Hippocampal formation (tissue), 2 donors: ENCODE results near the gene TRAF2.
"Not testable (repeated sequence)": the region's sequence is repeated elsewhere in the genome, so short reads cannot be mapped to it uniquely, and the experiment has no call there.

Experiments used
- DNase-seq, 2 donors: peaks; one replicate each; lab custom pipeline; 2025; lab: John Stamatoyannopoulos, UW

The TRAF2 gene, protein sequence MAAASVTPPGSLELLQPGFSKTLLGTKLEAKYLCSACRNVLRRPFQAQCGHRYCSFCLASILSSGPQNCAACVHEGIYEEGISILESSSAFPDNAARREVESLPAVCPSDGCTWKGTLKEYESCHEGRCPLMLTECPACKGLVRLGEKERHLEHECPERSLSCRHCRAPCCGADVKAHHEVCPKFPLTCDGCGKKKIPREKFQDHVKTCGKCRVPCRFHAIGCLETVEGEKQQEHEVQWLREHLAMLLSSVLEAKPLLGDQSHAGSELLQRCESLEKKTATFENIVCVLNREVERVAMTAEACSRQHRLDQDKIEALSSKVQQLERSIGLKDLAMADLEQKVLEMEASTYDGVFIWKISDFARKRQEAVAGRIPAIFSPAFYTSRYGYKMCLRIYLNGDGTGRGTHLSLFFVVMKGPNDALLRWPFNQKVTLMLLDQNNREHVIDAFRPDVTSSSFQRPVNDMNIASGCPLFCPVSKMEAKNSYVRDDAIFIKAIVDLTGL

DNA sequence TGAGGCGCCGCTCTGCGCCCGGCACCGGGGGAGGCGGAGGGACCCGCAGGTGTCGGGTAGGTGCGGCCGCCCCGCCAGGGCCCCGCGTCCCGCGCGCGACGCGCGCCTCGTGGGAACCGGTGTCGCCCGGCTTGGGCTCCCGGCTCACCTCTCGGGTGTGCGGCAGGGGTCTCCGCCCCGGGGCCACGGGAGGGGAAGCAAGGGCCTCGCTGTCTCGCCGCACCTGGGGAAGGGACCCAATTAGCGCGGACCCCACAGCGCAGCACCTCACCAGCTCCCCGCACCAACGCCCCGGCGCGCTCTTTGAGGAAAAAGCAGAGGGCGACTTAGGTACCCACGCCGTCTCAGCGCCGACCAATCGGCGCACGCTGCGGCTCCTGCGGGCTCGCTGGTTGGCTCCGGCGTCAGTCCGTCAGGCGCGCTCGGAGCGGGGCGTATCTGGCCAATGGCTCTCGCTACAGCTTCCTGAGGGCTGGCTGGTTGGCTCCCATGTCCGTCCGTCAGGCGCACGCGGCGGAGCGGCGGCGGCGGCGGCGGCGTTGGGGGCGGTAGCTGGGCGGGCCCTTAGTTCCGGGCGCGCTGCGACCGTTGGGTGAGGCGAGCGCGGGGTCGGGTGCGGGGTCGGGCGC is at the start of gene TRAF2:
TSS of gene TRAF2 (plus strand) at position 567 of the 629 bp plus-strand sequence. CDS start 12,225 bp downstream, outside the sequence.
- DNase-seq = peak; percentile 93 to 95

DNA sequence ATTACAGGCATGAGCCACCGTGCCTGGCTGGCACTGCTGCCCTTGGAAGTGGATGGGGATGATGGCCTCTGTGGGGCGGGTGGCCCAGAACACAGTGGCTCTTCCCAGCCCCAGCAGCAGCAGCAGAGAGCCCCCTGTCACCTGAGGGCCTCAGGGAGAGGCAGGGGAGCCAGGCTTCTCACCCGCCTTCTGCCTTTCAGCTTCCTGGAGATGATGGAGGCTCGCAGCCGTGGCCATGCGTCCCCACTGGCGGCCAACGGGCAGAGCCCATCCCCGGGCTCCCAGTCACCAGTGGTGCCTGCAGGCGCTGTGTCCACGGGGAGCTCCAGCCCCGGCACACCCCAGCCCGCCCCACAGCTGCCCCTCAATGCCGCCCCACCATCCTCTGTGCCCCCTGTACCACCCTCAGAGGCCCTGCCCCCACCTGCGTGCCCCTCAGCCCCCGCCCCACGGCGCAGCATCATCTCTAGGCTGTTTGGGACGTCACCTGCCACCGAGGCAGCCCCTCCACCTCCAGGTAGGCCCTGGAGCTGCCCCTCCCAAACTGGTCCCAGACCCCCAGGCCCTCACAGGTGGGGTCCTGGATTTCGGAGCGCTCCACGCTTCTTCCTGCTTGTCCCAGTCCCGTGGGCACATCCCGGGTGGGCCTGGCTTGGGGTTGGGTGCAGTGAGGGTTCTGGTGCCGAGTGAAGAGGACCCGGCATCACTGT is 49.0 kb upstream of the TRAF2 start:
- no peak for DNase-seq

DNA sequence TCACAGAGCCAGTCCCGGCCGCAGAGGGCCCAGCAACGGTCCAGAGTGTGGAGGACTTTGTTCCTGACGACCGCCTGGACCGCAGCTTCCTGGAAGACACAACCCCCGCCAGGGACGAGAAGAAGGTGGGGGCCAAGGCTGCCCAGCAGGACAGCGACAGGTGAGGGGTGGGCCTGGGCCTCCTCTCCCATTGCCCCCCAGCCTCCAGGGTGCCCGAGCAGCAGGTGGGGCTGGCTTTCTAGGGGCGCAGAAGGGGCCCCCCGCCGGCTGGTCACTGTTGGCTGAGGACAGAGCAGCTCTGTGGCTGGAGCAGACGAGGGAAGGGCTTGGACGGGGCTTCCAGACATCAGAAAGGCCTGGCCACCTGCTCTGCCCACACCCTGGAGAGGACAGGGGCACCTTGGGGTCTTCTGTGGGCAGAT is 48.4 kb upstream of the TRAF2 start:
- DNase-seq = not testable (repeated sequence)

DNA sequence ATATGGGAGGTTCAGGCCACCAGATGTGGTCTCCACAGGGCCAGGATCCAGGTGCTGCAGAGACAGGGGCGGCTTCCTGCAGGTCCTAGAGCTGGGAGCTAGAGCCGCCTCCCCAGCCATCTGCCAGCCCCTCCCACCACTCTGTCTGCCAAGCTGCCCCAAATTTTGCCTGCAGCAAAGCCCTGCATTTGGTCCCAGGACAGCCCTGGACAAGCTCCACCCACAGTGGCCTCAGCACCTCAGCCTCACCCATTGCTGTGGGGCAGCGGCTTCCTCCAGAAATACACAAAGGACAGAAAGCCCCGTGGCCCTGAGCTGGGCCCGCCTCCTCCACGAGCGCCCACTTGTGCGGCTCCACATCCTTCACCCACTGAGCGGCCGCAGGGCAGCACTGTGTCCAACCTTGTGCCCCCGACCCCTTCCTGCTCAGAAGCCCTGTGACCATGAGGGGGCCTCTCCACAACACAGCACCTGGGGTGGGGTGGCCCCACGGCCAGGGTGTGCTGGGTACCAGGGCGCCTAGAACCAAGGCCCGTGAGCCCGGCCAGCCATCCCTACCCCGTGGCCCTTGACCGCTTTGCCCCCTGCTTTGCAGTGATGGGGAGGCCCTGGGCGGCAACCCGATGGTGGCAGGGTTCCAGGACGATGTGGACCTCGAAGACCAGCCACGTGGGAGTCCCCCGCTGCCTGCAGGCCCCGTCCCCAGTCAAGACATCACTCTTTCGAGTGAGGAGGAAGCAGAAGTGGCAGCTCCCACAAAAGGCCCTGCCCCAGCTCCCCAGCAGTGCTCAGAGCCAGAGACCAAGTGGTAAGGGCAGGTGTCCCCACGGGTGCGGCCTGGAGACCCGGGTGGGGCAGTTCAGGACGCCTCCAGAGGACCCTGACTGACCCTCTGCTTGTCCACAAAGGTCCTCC is 47.7 kb upstream of the TRAF2 start:
- no peak for DNase-seq

DNA sequence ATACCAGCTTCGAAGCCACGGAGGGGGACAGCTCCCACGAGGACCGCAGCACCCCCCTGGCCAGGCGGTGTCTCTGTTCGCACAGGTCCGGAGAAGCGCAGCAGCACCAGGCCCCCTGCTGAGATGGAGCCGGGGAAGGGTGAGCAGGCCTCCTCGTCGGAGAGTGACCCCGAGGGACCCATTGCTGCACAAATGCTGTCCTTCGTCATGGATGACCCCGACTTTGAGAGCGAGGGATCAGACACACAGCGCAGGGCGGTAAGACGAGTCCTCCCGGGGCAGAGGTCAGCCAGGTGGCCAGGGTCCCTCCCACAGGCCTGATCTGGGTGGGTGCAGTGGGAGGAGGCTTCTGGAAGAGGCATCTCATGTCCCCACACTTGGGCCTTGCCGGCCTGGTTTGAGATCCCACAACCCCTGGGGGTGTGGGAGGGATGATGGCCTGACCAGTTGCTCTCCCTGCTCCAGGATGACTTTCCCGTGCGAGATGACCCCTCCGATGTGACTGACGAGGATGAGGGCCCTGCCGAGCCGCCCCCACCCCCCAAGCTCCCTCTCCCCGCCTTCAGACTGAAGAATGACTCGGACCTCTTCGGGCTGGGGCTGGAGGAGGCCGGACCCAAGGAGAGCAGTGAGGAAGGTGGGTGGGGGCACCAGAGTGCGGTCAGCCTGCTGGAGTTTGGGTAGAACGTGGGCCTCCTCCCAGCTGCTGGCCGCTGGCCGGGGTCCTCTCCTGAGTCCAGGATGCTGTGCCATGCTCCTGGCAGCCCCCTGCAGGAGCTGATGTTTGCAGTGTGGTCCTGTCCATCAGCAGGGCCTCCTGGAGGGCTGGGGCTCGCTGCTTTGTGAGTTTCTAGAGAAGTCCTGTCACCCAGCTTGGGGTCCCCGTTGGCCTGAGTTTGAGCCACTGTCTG is 46.8 kb upstream of the TRAF2 start:
- DNase-seq = no peak

DNA sequence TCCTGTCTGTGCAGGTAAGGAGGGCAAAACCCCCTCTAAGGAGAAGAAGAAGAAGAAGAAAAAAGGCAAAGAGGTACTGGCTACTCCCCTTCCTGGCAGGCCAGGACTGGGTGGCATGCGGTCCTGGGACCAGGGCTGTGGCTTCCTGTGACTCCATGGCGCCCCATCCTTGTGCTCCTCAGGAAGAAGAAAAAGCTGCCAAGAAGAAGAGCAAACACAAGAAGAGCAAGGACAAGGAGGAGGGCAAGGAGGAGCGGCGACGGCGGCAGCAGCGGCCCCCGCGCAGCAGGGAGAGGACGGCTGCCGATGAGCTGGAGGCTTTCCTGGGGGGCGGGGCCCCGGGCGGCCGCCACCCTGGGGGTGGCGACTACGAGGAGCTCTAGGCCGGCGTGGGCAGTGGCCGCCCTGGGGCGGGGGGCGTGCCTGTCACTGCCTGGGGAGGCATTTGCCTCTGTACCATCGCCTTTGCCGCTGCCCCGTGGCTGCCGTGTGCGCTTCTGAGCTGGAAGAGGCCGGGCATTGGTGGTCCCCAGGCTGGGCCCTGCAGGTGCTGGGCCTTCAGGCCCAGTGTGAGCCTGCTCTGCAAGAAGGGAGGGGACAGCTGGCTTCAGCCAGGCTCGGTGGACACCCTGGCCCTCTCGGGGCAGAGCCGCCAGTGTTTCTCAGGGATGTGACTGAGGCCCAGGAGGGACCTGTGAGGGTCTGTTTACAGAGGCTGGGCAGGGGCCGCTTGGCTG is 46.0 kb upstream of the TRAF2 start:
- no peak for DNase-seq

DNA sequence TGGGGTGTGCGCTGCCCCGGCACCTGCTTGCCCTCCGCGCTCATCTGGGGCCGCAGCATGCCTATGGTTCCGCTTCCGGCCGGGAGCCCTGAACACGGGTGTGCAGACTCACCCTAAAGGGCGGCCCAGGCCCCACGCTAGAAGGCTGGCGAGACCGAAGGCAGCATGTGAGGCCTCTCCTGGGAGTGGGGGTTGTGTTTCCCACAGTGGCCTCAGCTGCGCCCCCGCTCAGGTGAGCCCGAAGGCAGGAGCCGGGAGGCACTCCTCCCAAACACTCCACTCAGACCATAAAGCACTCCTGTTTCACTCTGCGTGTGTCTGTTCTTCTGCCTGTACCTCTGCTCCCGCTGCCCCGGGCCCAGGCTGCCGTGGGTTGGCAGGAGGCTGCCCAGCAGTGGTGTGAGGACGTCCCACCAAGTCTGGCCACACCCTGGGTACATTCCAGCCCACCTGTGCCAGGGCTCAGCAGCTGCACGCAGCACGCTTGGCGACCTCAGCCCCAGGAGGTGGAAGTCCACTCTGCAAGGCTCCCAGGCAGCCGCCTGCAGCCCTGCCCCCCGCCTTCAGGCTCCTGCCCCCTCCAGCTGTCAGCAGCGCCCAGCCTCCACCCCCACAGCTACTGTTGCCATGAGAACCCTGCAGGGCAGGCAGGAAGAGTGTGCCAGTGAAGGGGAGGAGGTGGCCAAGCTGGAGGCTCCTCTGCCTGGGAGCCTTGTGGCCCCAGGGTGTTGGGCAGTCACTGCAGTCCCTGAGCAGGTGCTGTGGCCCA is 45.3 kb upstream of the TRAF2 start:
- DNase-seq = peak; percentile 63 to 76

DNA sequence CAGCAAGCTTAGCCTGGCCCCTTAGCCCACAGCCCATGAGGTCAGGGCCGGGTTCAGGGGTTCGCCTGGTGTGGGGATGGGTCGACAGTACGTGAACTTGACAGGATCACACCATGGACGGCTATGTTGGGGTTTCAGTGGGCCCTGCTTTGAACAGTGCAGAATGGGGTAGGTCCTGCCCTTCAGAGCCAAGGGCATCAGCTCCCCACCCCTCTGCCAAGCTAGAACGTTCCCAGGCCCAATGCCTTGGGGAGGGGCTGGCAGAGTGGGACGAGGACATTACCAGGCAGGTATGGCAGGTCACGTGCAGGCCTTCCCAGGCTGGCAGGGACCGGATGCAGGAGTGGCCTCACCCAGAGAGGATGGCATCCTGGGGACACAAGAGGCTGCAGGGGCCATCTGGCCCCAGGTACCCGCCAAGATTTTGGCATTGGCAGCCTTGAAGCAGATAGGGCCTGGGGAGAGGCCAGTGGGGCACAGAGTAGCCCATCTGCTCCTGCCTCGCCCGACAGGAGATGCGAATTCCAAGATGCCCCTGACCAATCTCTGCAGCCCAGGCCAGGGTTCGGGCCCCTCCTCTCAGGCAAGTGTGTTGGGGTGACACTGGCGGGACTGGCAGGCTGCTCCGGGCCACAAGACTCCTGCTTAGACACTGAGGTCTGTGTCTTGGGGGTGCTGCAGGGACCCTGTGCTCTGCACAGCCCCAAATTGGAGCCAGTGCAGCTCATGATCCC is 44.5 kb upstream of the TRAF2 start:
- DNase-seq = not testable (repeated sequence)

DNA sequence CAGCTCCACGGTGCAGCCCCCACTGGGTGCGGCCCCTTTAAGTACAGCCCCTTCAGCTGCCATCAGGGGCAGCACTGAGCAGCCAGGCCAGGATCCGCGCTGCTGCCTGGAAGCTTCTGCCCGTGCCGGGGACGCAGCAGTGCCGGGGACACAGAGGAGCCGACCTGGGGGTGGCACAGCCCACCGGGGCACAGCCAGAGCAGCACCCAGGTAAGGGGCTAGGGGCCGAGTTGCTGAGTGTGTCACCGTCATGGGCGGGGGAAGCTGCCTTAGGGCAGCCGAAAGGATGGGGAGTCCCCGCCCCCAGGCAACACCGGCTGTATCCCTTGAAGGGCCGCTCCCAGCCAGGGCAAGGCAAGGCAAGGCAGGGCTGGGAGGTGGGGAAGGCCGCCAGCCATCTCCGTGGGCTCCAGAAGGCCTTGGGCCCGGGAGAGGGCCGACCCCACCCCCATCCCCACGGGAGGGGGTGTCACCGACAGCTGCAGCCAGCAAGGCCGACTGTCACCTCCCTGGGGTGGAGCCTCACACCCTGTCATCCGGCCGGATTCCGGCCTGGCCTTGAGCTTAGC is 43.9 kb upstream of the TRAF2 start, which contains the start of gene AJM1:
TSS of gene AJM1 (plus strand) at position 99 of the 569 bp plus-strand sequence. CDS start 1,937 bp downstream, outside the sequence.
- peak; percentile 68 to 72 for DNase-seq

DNA sequence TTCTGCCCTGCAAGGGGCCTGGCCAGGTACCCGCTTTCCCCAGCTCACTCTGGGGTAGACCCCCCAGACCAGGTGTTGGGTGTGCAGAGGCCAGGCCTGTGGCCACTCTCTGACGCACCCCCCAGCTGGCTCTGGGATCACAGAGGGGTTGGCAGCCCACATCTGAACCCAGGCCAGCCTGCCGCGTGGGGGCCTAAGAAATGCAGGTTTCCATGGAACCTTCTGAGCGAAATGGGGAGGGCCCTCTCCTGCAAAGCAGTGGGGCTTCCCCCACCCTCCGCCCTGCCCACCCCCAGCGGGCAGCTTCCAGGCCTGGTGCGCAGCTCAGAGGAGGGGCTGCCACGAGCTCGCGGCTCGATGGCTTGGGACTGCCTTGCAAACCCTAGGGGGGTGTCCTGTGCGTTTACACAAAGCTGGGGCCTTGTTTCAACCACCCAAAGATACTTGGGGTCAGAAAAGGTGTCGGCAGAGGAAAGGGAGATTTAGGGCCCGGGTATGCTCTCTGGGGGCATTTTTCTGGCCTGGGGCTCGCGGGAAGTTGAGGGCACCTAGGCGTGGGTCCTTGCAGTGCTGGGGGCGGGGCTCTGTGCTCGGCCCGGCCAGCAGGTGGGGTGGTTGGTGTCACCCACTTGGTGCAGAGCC is 43.0 kb upstream of the TRAF2 start:
- DNase-seq = peak in 1 of 2 donors; percentile 47

DNA sequence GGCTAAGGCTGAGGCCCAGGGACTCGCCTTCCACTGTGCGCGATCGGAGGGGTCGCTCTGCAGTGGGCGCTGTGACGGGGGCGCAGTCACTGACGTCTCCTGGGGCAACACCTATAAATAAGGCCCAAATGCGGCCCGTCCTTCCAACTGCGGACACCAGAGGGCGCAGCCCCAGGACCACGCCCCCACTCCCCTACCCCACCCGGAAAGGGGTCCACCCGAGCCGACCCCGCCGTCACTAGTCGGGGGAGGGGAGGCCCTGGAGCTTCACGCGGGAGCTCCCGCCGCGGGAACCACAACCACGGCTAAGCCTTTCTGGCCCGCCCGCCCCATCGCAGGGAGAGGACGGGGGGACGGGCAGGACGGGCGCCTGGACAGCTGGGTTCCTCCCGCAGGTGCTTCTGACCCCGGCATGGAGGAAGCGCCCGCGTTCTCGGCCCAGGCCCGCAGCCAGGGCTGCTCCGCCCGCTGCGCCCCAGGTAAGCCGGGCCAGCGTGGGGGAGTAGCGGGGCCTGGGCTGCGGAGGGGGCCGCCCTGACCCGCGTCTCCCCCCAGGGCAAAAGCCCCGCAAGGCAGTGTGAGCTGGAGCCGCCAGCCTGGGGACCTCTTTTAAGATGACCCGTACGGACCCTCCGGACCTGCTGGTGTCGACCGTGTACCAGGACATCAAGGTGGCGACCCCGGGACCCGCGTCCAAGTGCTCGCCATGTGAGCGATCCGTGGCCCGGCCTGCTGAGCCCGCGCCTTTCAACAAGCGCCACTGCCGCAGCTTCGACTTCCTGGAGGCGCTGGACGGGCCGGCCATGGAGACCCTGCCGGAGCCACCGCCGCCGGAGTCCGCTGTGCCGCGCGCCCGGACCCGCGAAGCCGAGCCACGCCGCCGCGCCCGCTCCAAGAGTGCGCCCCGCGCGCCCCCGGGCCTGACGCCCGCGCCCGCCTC is 42.2 kb upstream of the TRAF2 start:
- DNase-seq = peak in 1 of 2 donors; percentile 13

DNA sequence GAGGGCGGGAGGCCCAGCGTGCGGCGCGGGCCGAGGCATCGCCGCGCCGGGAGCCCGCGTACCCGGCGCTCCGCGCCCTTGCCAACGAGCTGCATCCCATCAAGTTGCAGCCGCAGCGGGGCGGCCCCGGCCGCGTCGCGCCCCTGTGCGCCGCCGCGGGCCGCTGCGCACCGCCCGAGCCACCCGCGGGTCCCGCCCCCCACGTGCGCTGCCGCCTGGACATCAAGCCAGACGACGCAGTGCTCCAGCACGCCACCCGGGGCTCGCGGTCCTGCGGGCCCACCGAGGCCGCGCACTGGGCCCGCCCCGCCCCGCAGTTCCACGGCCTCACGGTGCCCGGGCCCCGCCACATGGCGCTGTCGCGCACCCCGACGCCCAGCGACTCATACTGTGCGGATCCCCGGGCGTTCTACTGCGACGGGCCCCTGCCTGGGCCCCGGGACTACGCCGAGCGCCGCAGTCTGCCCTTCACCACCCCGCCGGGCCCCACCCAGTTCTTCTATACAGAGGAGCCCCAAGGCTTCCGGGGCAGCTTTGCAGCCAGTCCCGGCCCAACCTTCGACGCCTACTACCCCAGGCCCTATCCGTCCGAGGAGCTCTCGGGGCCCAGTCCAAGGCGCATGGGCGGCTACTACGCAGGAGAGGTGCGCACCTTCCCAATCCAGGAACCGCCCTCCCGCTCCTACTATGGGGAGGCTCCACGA is 41.4 kb upstream of the TRAF2 start:
- DNase-seq = no peak

DNA sequence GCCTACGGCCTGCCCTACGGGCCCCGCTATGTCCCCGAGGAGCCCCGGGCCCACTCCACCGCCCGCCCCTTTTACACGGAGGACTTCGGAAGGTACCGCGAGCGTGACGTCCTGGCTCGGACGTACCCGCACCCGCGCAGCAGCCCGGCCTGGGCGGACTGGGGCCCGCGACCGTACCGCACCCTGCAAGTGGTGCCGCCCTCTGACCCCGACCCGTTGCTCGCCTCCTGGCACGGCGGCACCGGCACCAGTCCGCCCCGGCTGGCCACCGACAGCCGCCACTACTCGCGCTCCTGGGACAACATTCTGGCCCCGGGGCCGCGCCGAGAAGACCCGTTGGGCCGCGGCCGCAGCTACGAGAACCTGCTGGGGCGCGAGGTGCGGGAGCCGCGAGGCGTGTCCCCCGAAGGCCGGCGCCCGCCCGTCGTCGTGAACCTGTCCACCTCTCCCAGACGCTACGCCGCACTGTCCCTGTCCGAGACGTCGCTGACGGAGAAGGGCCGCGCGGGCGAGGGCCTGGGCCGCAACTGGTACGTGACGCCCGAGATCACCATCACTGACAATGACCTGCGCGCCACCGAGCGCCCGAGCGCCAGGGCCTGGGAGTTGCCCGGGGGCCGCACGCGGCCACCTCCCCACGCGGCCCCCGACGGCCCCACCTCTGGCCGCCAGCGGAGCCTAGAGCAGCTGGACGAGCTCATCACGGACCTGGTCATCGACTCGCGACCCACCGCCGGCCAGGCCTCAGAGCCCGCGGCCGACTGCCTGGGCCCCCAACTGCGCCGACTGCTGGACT is 40.7 kb upstream of the TRAF2 start:
- DNase-seq = no peak

DNA sequence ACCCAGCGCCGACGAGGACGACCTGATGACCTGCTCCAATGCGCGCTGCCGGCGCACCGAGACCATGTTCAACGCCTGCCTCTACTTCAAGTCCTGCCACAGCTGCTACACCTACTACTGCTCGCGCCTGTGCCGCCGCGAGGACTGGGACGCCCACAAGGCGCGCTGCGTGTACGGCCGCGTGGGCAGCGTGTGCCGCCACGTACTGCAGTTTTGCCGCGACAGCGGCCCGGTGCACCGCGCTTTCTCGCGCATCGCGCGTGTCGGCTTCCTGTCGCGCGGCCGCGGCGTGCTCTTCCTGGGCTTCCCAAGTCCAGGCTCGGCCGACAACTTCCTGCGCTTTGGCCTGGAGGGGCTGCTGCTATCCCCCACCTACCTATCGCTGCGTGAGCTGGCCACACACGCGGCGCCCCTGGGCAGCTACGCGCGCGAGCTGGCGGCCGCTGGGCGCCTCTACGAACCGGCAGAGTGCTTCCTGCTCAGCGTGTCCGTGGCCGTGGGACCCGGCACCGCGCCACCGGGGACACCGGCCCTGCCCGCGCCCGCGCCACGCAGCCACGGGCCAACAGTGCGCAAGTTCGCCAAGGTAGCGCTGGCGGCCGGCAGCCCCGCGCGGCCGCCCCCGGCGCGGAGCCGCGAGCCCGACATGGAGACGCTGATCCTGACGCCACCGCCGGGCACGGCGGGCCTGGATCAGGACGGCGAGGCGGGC is 39.8 kb upstream of the TRAF2 start:
- no peak for DNase-seq
